Stimulated activated CD8-positive, alpha-beta memory T cell treated with anti-CD3 and anti-CD28 coated beads, Interleukin-7, amount 100 ng/mL, for 48 hours (primary cell): ENCODE results near the gene FBXL7.

Experiments used
- DNase-seq, 2 donors: peaks; one replicate each; pipeline ENCODE4 v3.0.0-alpha.2; 2020; ENCODE audit warnings: low read depth in 1 of 2; ENCODE audit errors: extremely low read depth in 1 of 2

FBXL7 gene

GRCh38 chr5:15748266-15748665 is 248.3 kb downstream of the FBXL7 start:
- no peak for DNase-seq

DNA sequence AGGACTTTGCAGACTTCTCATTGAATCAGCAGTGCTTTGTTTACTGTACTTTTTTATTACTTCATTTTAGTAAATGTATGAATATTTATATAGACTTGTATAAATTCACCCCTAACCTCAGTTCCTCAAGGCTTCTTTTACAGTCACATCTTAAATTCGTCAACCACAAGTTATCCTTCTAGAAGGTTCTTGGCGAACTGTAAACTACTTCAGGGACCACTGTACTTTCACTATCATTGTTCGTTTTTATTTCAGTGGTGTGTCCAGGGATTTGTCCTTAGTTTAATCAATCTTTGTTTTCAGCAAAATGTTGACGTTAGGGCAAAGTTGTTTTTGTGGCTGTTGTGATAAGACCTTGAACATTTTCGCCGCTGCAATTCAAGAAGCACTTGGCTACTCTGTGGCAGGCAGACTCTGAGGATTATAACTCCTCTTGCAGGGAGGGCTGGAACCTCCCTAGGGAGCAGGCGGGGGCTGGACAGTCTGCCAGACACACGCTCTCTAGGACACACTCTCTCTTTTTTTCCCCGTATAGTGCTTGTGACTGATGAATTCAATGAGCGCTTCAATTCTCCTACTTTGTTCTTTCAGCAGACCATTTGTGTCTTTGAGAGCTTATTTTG is 252.8 kb downstream of the FBXL7 start:
- DNase-seq = no peak

DNA sequence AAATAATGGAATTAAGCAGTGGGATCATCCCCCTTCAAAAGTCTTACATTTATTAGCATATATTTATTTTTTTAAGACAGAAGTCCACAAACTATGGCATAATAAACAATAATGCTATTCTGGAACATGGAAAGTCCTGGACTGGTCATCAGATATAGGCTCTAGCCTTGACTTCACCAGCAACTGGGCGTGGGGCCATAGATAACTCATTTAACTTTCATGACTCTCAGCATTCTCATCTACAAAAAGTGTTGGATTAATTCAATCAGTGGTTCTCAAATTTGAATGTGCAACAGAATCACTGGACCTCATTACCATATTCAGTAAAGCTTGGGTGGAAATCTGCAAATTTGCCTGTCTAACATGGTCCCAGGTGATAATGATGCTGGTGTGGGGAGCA is 253.8 kb downstream of the FBXL7 start:
- DNase-seq = no peak

GRCh38 chr5:15757103-15757502 is 257.1 kb downstream of the FBXL7 start:
- no peak for DNase-seq

- no peak for DNase-seq
Measured at GRCh38 chr5:15757619-15758018, 257.6 kb downstream of the FBXL7 start.

DNA sequence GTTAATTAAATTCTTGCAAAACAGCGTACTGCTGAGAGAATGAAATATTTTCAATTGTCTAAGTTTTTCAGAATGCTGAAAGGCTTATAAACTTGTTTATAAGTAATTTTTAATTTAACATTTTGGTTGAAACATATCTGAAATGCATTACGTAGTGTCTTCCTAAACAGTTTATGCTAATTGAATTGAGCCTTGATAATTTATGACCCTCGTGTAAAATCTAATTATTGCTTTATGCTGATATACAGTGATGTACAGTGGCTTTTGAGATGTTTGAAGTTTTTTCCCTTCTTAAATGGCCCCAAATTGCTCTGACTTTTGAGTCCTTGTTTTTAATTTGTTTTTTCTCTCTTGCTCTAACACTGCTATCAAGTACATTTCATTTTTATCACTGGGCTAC is 262.7 kb downstream of the FBXL7 start:
- DNase-seq = no peak

GRCh38 chr5:15763754-15764153 is 263.8 kb downstream of the FBXL7 start:
- no peak for DNase-seq

- DNase-seq = no peak
Measured at GRCh38 chr5:15768936-15769335, 269.0 kb downstream of the FBXL7 start.

DNA sequence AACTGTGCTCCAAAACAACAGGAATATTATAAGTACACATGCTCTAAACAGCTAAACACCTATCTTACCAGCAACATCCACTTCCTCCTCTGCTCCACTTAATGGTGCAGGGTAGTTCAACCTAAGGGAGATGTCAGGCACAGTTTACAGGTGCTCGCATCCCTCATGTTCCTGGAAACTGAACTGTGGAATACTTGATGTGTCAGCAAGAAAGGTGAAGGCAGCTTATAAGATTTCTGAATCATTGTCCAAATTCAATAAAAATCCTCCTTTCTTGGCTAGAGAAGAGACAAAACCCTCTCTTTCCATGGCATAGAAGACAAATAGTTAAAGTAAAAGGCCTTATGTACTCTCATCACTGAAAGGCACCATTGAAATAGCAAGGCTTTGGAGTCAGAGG is 272.2 kb downstream of the FBXL7 start:
- DNase-seq = no peak

DNA sequence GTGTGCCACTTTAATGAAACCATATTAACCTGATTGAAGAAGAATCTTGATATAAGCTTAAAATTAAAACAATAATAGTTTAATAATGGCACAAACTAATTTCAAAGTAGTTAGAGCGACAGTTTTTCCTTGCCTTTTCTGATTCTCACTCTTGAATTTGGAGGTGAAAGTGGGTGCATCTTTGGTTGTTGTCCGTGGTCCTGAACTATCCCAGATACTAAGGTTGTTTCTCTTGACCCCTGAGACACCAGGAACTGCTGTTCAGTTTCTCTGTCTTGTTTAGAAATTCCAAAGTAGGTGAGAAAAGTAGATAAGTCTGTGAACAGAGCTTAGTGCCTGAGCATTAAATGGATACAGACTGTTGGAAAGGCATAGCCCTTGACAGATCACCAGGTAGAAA is 274.7 kb downstream of the FBXL7 start:
- DNase-seq = no peak

- DNase-seq = no peak
Measured at GRCh38 chr5:15776346-15776745, 276.4 kb downstream of the FBXL7 start.

- DNase-seq = no peak
Measured at GRCh38 chr5:15783734-15784133, 283.8 kb downstream of the FBXL7 start.

DNA sequence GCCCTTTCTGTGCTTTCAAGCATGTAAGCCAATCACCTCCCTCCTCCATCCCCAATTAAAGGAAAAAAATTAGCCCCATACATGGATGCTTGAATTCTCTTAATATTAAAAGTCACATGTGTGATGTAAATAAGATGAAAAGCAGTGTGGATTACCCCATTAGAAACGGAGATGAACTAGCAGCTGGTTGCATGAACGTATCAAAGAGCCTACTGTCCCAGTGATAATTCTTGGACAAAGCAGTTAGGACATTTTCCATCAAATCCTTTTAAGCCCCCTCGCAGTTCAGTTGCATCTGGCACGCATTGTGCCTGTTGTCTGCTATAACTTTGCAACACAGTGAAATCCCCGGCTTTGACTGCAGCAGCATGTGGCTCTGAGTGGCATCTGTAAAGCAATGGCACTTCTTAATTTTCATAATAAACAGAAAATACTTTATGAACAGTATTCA is 285.6 kb downstream of the FBXL7 start:
- no peak for DNase-seq

GRCh38 chr5:15786326-15786725 is 286.3 kb downstream of the FBXL7 start:
- no peak for DNase-seq

DNA sequence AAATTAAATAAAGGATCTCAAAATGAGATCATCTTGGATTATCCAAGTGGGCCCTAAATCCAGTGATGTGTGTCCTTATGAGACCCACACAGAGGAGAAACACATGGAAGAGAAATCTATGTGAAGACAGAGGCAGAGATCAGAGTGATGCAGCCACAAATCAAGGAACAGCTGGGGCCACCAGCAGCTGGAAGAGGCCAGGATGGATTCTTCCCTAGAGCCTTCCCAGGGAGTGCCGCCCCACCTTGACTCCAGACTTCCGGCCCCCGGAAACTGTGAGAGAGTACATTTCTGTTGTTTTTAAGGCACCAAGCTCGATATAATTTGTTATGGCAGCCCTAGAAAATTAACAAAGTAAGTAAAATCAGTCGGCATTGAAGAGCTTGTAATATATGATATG is 286.9 kb downstream of the FBXL7 start:
- no peak for DNase-seq

DNA sequence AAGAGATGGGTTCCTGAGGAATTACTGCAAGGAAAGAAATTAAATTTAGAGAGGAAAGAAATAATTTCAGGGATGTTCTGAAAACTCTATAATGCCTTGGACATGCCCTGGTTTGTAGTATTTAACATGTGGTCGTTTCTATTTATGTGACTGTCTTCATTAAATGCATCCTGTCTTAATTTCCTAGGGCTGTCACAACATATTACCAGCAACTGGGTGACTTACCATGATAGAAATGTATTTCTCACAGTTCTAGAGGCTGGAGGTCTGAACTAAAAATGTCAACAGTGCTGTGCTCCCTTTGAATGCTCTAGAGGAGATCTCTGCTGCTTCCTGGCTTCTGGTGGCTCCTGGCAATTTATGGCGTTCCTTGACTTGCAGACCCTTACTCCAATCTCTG is 287.7 kb downstream of the FBXL7 start:
- no peak for DNase-seq

DNA sequence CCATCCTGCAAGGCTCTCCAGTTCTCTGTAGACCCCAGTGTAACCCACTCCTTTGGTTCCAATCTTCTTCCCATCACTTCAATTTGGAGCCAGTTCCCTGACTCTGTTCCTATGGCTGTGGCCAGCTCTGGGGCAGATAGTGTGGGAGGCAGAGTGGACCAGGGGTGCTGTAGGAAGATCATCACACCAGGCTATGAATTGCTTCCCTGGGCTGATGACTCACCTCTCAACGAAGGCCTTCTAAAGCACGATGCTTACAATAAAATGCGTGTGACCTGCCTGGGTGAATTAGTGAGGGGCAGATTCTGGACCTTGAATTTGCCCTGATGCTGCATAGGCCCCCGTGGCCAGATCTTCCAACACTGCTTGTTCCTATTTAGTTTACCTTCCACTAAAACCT is 289.7 kb downstream of the FBXL7 start:
- DNase-seq = no peak

DNA sequence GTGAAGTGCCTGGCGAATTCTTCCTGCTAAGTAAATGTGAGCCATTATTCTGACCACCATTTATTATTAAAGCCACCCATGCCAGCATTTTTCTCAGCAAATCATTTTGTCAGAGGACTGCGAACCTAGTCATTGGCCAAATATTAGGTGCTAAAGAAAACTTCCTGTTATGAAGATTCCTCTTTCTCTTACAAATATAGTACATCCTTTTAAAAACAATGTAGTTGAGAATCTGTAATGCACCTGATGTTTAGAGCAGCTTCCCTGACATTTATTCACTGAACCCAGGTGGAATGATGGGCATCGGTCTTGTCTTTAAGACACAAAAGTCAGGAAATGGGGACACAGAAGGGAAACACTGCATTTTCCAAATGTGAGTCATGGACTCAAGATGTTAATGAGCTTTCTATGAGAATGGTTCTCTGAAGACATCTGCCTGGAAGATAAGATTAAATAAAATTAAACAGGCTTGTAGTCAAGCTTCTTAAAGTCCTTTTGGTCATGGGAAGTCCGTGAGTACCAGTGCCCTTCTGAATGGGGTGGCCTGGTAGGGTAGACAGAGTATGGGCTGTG is 290.6 kb downstream of the FBXL7 start:
- DNase-seq = no peak

GRCh38 chr5:15791274-15791673 is 291.3 kb downstream of the FBXL7 start:
- no peak for DNase-seq

GRCh38 chr5:15791859-15792258 is 291.9 kb downstream of the FBXL7 start:
- no peak for DNase-seq

DNA sequence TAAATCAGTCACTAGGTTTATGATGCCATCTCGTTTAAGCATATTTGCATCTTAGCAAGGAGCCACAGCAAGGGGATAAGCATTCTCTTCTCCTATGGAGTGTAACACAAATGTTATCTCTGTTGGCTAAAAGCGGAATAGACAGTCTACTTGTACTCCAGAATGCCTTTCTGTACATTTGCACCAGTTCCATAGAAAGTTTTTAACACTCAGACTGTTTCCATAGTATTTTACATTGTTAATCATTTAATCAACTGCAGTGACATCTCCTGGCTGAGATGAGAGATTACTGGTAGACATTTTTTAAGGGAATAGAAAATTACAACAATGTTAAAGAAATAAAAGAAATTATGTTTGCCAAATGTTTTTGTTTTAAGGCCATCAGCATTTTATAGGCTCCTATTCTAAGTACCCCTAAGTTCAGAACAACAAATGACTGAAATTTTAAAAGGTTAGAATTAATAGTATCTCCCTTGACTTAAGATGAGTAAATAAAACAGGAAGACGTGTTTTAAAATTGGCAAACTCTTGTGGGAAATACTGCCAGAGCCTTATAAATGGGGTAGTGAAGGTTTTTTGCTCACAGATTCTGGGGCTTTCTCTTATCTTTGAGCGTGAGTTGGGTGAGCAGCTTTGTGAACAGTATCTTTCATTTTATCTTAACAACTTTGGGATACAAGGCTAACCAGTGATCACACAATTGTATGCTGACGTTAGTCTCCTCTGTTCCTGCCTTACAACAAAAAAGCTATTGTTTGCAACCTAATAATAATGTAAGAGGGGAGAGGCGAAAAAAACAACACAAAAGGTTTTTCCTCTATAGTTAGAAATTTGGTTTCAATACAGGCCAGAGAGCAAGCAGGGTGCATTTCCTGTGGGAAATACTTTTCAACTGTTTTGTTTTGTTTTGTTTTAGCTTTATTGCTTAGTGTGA is 294.3 kb downstream of the FBXL7 start:
- no peak for DNase-seq

GRCh38 chr5:15796096-15796495 is 296.1 kb downstream of the FBXL7 start:
- DNase-seq = no peak
